HEK293T (cell line): ENCODE data around the gene TMEM130.

ENCODE experiments used
- CTBP1 ChIP-seq: fragments of 450-650 bp; IDR thresholded peaks from 2 replicates; pipeline ENCODE4 v1.6.1; 2016; ENCODE audit warnings: borderline replicate concordance
- ELF4 ChIP-seq: fragments of 450-650 bp; IDR thresholded peaks from 2 replicates; pipeline ENCODE4 v1.6.1; 2017; ENCODE audit warnings: antibody characterized with exemption
- FOXA1 ChIP-seq: fragments of 450-650 bp; IDR thresholded peaks from 2 replicates; pipeline ENCODE4 v1.6.1; 2016; ENCODE audit warnings: mild to moderate bottlenecking
- FOXM1 ChIP-seq: fragments of 450-650 bp; IDR thresholded peaks from 2 replicates; pipeline ENCODE4 v1.6.1; 2017; ENCODE audit warnings: mild to moderate bottlenecking, borderline replicate concordance
- NFRKB ChIP-seq: fragments of 450-650 bp; IDR thresholded peaks from 2 replicates; pipeline ENCODE4 v1.6.1; 2016; ENCODE audit warnings: mild to moderate bottlenecking, moderate library complexity
- SP1 ChIP-seq: fragments of 450-650 bp; IDR thresholded peaks from 2 replicates; pipeline ENCODE4 v1.6.1; 2017
- SUZ12 ChIP-seq: fragments of 450-650 bp; IDR thresholded peaks from 2 replicates; pipeline ENCODE4 v1.6.1; 2016; ENCODE audit warnings: mild to moderate bottlenecking

- TF ChIP-seq SP1, result no peak
- no peak for TF ChIP-seq NFRKB
- no peak for TF ChIP-seq CTBP1
- no peak for TF ChIP-seq ELF4
- TF ChIP-seq SUZ12, result no peak
- no peak for TF ChIP-seq FOXM1
- no peak for TF ChIP-seq FOXA1
Measured at GRCh38 chr7:98841179-98841997, 28.4 kb downstream of the TMEM130 start.
